Measurements from ENCODE around the gene XPOT. TPM values are rescaled to one million over a fixed set of nuclear protein-coding genes. Genes with fewer than 3 reads are reported as not detected.

Gene XPOT
- total RNA-seq, 1 experiment from 2014 or later: 130 TPM

DNA sequence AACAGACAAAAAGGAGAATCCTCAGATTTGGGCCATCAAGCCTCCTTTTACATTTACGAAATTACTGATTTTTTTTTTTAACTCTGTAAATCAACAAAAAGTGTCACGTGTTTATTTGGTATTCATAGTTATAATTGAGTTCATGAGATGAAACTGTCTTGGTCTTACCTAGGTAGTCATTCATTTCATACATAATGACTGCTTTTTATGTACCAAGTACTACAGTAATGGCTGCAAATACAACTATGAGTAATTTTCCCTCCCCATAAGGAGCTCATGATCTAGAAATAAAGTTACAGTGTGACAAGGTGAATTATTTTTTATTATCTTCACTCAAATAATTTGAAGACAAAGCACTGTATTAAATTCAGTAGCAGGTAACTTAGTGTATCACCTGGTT lies 41.3 kb downstream of the XPOT start:
- Histone ChIP-seq H3K27ac (ENCODE audit: insufficient read length, low read depth, low read length) (no peak overlapping the region), H4K8ac (replicated peaks; ENCODE audit: insufficient read length, low read depth, low read length) (no peak overlapping the region)
- peaks cover 33 to 77% (median 69%) of the 10 kb centered on the region in 3 experiments for H3K36me3 Mint-ChIP-seq (ENCODE audit: insufficient read depth in 1 of 3, low read depth in 3 of 3)

More for the DNA sequence above, 41.3 kb downstream of the XPOT start:
- Histone ChIP-seq H4K20me1 (ENCODE audit: control insufficient read depth, insufficient read depth, insufficient read length) (no peaks in the 10 kb centered on the region), H3K56ac (ENCODE audit: insufficient read length, low read depth, low read length) (no peak overlapping the region), H4K91ac (ENCODE audit: insufficient read length, low read depth, low read length) (no peak overlapping the region), H2BK120ac (ENCODE audit: low read depth, low read length, poor library complexity, severe bottlenecking) (no peak overlapping the region), H3K23ac (ENCODE audit: insufficient read length, low read depth, low read length) (no peak overlapping the region), H2BK12ac (ENCODE audit: insufficient read length, low read depth, low read length) (no peak overlapping the region), H3K79me1 (ENCODE audit: insufficient read depth, low read depth, low read length, poor library complexity, severe bottlenecking) (no peaks in the 10 kb centered on the region), H3K4me1 (ENCODE audit: insufficient read depth, low read length) (no peaks in the 10 kb centered on the region), H2BK20ac (ENCODE audit: low read depth, low read length, poor library complexity, severe bottlenecking) (no peak overlapping the region), H3K79me2 (ENCODE audit: insufficient read depth, low read length) (no peaks in the 10 kb centered on the region), H3K23me2 (ENCODE audit: insufficient read length, low read depth, low read length, poor library complexity, severe bottlenecking) (no peaks in the 10 kb centered on the region), H3K4ac (ENCODE audit: low read depth, low read length) (no peak overlapping the region), H3K27me3 (ENCODE audit: insufficient read depth, low read length) (no peaks in the 10 kb centered on the region), H3K9ac (ENCODE audit: extremely low read depth, insufficient read length, low read length) (no peak overlapping the region), H2BK5ac (ENCODE audit: insufficient read length, low read length) (no peak overlapping the region), H2AK5ac (ENCODE audit: insufficient read length, low read length) (no peak overlapping the region), H4K5ac (ENCODE audit: insufficient read length, low read depth, low read length) (no peak overlapping the region), H2BK15ac (ENCODE audit: low read depth, low read length) (no peak overlapping the region), H2AFZ (ENCODE audit: low read length) (no peak overlapping the region), H3K4me2 (ENCODE audit: insufficient read depth, insufficient read length, low read length) (no peak overlapping the region), H3K14ac (ENCODE audit: insufficient read depth, low read length) (no peak overlapping the region), H3K18ac (ENCODE audit: insufficient read length, low read depth, low read length) (no peak overlapping the region), H3K9me3 (ENCODE audit: control insufficient read depth, low read depth, low read length) (no peaks in the 10 kb centered on the region), H3T11ph (ENCODE audit: low read length) (no peak overlapping the region)
- H3K27me3 Mint-ChIP-seq (ENCODE audit: low read depth): no peaks in the 10 kb centered on the region; the same call in 1 of the 2 replicates
- H3K4me1 Mint-ChIP-seq: peaks cover 5% of the 10 kb centered on the region in 2 experiments
- WGBS (ENCODE audit: extremely low coverage, insufficient read length, low lambda C conversion rate): no CpG with 5 or more reads among the region's 2 CpGs
- no peak for TF ChIP-seq CTCF (conservative IDR thresholded peaks at IDR 0.05)
- no peak for DNase-seq
- no peak overlapping the region for H3K27ac Mint-ChIP-seq
- H3K4me3 Mint-ChIP-seq: no peak overlapping the region
- no peaks in the 10 kb centered on the region for H3K9me3 Mint-ChIP-seq
